SH-SY5Y (cell line): ENCODE measurements around the gene ADTRP.

Experiments used
- GATA2 ChIP-seq: IDR thresholded peaks from 2 replicates; pipeline ENCODE4 v1.6.1; 2011; ENCODE audit warnings: mild to moderate bottlenecking, low read depth, low read length
- GATA3 ChIP-seq: IDR thresholded peaks from 2 replicates; pipeline ENCODE4 v1.6.1; 2011; ENCODE audit warnings: low read depth, mild to moderate bottlenecking, low read length, moderate library complexity

The ADTRP gene

GRCh38 chr6:11788043-11788442 is 9.4 kb upstream of the ADTRP start:
- TF ChIP-seq GATA2 = no peak
- no peak for TF ChIP-seq GATA3

- TF ChIP-seq GATA2 (no peak), GATA3 (no peak)
Observed at GRCh38 chr6:11785774-11786579, 7.4 kb upstream of the ADTRP start.

GRCh38 chr6:11785415-11785773 is 6.8 kb upstream of the ADTRP start:
- no peak for TF ChIP-seq GATA3
- TF ChIP-seq GATA2 = no peak

GRCh38 chr6:11784341-11784740 is 5.7 kb upstream of the ADTRP start:
- TF ChIP-seq GATA3 (no peak), GATA2 (no peak)

- TF ChIP-seq GATA2 (no peak), GATA3 (no peak)
Observed at GRCh38 chr6:11783524-11784064, 5.0 kb upstream of the ADTRP start.

GRCh38 chr6:11782524-11782923 is 3.9 kb upstream of the ADTRP start:
- no peak for TF ChIP-seq GATA2
- no peak for TF ChIP-seq GATA3

- TF ChIP-seq GATA2 (no peak), GATA3 (no peak)
Observed at GRCh38 chr6:11780097-11780428, 1.5 kb upstream of the ADTRP start.

- no peak for TF ChIP-seq GATA3
- TF ChIP-seq GATA2 = no peak
Observed at GRCh38 chr6:11779329-11780096, 910 bp upstream of the ADTRP start.

GRCh38 chr6:11778036-11778435 is 567 bp downstream of the ADTRP start:
- TF ChIP-seq GATA3 (no peak), GATA2 (no peak)

- TF ChIP-seq GATA3 (no peak), GATA2 (no peak)
Observed at GRCh38 chr6:11775791-11776409, 2.7 kb downstream of the ADTRP start.

GRCh38 chr6:11774426-11774825 is 4.2 kb downstream of the ADTRP start:
- TF ChIP-seq GATA2 (no peak), GATA3 (no peak)

- TF ChIP-seq GATA3 (no peak), GATA2 (no peak)
Observed at GRCh38 chr6:11773581-11773980, 5.0 kb downstream of the ADTRP start.

GRCh38 chr6:11773013-11773412 is 5.6 kb downstream of the ADTRP start:
- TF ChIP-seq GATA2 (no peak), GATA3 (no peak)

- TF ChIP-seq GATA3 (no peak), GATA2 (no peak)
Observed at GRCh38 chr6:11772109-11772825, 6.3 kb downstream of the ADTRP start.
